SK-N-MC (cell line): Measurements from ENCODE around the gene KRTAP19-1.
"Not testable (repeated sequence)": the region's sequence is repeated elsewhere in the genome, so short reads cannot be mapped to it uniquely, and the experiment has no call there.

ENCODE experiments used
- DNase-seq: peaks from one replicate; pipeline ENCODE4 v3.0.0-alpha.2; 2011; ENCODE audit warnings: low read depth, low spot score
- H3K27ac ChIP-seq: fragments of 200-600 bp; sonication (generic); 2 replicates; pipeline ENCODE4 v1.5.1; 2016; ENCODE audit warnings: mixed run types
- H3K36me3 ChIP-seq: fragments of 200-600 bp; sonication (generic); 2 replicates; pipeline ENCODE4 v1.6.1; 2017; ENCODE audit warnings: antibody characterized with exemption, low read length, mixed read lengths; ENCODE audit not compliant: insufficient read depth
- H3K4me3 ChIP-seq: fragments of 200-600 bp; sonication (generic); 2 replicates; pipeline ENCODE4 v1.5.1; 2016
- H3K9ac ChIP-seq: fragments of 200-600 bp; sonication (generic); 2 replicates; pipeline ENCODE4 v1.8.0; 2017; ENCODE audit warnings: mixed run types, mixed read lengths; ENCODE audit not compliant: insufficient read length
- H3K9me3 ChIP-seq: fragments of 200-600 bp; sonication (generic); 2 replicates; pipeline ENCODE4 v1.6.1; 2017; ENCODE audit warnings: low read depth, mild to moderate bottlenecking, antibody characterized with exemption, low read length, moderate library complexity, mixed read lengths
- EZH2 ChIP-seq: fragments of 200-600 bp; sonication (generic); IDR thresholded peaks from one replicate; pipeline ENCODE4 v1.6.1; 2017; ENCODE audit warnings: antibody characterized with exemption
- FOXP2 ChIP-seq: optimal IDR thresholded peaks from 2 replicates; pipeline ENCODE3; 2011; ENCODE audit warnings: mild to moderate bottlenecking, moderate library complexity; ENCODE audit not compliant: insufficient read depth; ENCODE audit errors: extremely low read length, control extremely low read depth
- POLR2AphosphoS5 ChIP-seq: IDR thresholded peaks from 2 replicates; pipeline ENCODE4 v1.6.1; 2012; ENCODE audit warnings: mild to moderate bottlenecking, low read depth, low read length, borderline replicate concordance

KRTAP19-1 gene

DNA sequence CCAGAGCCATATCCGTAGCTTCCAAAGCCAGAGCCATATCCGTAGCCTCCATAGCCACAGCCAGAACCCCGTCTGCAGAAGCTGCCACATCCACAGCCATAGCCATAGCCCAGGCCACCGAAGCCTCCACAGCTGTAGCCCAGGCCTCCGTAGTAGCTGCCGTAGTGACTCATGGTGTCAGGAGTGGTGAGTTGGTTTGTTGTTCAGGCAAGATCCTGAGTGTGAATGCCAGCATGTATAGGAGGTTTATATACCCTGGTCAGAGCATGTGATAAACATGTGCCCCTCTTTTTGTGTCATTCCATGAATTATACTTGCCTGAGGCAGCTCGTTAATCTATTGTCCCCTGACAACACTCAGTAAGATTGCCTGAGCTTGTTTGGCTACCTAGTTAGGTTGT lies at the start of gene KRTAP19-1:
Gene KRTAP19-1 (minus strand): TSS at position 223 of the 400 bp plus-strand sequence. CDS start 50 bp downstream, at position 173.
- no peaks in the 10 kb centered on the region for H3K36me3 ChIP-seq
- no peaks in the 10 kb centered on the region for H3K9me3 ChIP-seq
- no peak within 1 kb of the TSS for H3K9ac ChIP-seq
- H3K27ac ChIP-seq, result no peak within 1 kb of the TSS
- DNase-seq, result no peak
- no peak within 1 kb of the TSS for H3K4me3 ChIP-seq
- no peak for TF ChIP-seq POLR2AphosphoS5
- no peak for TF ChIP-seq FOXP2
- no peak for TF ChIP-seq EZH2

DNA sequence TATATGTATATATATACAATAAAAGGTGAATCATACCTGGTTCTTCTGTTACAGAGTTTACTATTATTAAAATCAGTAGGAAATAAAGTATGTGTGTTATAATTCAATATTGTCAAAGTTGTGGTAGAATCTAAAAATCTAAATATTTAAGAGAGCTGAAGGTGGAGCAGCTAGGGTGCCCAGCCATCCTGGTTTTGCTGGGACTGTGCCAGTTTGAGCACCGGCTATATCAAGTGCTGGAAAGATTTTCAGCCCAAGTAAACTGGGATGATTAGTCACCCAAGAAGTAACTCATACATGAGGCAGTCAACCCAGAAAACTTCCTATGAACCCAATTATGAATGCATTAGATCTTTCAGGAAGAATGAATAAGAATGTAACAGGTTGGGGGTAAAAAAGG lies 38.7 kb upstream of the KRTAP19-1 start:
- TF ChIP-seq FOXP2 (no peak), EZH2 (no peak), POLR2AphosphoS5 (no peak)
- no peak for DNase-seq
- H3K4me3 ChIP-seq, result no peak overlapping the region
- H3K9ac ChIP-seq, result no peak overlapping the region
- H3K9me3 ChIP-seq, result no peaks in the 10 kb centered on the region
- no peaks in the 10 kb centered on the region for H3K36me3 ChIP-seq
- no peak overlapping the region for H3K27ac ChIP-seq

DNA sequence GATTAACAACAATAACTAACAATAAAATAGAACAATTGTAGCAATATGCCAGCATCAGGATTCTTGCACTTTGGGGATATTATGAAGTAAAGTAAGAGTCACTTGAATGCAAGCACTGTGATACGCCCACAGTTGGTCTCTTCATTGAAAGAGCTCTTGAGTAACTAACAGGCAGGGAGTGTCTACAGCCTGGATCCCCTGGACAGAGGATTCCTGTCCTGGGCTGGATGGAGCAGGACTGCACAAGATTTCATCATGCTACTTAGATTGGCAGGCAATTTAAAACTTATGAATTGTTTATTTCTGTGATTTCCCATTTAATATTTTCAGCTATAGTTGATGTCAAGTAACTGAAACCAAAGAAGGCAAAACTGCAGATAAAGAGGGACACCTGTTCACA lies 35.5 kb upstream of the KRTAP19-1 start:
- H3K9me3 ChIP-seq, result no peaks in the 10 kb centered on the region
- no peak for DNase-seq
- TF ChIP-seq POLR2AphosphoS5, result no peak
- no peak for TF ChIP-seq FOXP2
- TF ChIP-seq EZH2, result no peak
- no peak overlapping the region for H3K9ac ChIP-seq
- no peak overlapping the region for H3K27ac ChIP-seq
- no peak overlapping the region for H3K4me3 ChIP-seq
- no peaks in the 10 kb centered on the region for H3K36me3 ChIP-seq

DNA sequence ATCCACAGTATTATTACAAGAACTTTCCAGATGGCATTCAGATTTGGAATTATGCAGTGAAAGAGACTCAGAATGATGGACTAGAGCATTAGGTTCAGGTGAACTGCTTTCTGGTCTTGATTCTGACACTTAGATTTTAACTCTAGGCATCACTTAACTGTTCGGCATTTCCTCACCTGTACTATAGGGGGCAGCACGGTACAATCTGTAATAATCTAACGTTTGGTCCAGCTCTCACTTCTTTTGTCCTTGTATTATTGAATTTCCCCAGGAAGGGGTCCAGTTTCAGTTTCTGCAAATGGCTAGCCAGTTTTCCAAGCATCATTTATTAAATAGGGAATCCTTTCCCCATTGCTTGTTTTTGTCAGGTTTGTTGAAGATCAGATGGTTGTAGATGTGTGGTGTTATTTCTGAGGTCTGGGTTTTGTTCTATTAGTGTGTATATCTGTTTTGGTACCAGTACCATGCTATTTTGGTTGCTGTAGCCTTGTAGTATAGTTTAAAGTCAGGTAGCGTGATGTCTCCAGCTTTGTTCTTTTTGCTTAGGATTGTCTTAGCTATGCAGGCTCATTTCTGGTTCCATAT lies 25.5 kb upstream of the KRTAP19-1 start:
- not testable (repeated sequence) for H3K9me3 ChIP-seq, H3K27ac ChIP-seq, H3K4me3 ChIP-seq, DNase-seq, H3K36me3 ChIP-seq, H3K9ac ChIP-seq

DNA sequence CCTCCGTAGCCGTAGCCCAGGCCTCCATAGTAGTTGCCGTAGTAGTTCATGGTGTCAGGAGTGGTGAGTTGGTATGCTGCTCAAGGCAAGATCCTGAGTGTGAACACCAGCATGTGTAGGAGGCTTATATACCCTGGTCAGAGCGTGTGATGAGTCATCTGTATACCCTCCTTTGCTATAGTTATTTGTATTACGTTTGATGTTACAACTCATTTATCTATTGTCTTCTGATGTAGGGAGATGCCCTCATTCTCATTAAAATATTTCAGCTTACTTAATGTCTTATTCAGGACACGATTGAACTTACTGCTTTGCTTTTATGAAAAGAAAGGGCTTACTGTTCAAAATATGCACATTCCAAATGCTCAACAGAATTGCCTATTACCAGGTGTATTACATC lies 21.9 kb upstream of the KRTAP19-1 start, which contains the start of gene KRTAP19-5:
Gene KRTAP19-5 (minus strand): TSS at position 101 of the 400 bp plus-strand sequence. CDS start 51 bp downstream, at position 50.
- TF ChIP-seq POLR2AphosphoS5 (no peak), EZH2 (no peak), FOXP2 (no peak)
- Histone ChIP-seq H3K27ac (no peak within 1 kb of the TSS), H3K9ac (no peak within 1 kb of the TSS), H3K9me3 (no peaks in the 10 kb centered on the region), H3K36me3 (no peaks in the 10 kb centered on the region), H3K4me3 (no peak within 1 kb of the TSS)
- DNase-seq, result no peak

DNA sequence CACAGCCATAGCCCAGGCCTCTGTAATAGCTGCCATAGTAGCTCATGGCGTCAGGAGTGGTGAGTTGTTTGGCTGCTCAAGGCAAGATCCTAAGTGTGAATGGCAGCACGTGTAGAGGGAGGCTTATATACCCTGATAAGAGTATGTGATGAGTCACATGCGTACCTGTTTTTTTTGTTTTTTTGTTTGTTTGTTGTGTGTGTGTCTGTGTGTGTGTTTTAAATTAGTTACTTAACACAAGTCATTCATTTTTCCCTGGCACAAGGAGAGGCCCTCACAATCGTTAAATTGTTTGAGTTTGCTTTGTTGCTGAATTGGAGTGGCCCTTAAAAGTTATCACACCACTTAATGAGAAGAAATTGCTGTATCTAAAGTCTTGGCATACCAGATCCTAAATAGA lies 16.9 kb upstream of the KRTAP19-1 start, which contains the start of gene KRTAP19-4:
Gene KRTAP19-4 (minus strand): TSS at position 101 of the 400 bp plus-strand sequence. CDS start 55 bp downstream, at position 46.
- no peak within 1 kb of the TSS for H3K4me3 ChIP-seq
- no peak for TF ChIP-seq EZH2
- no peak for TF ChIP-seq POLR2AphosphoS5
- no peak for TF ChIP-seq FOXP2
- no peak for DNase-seq

DNA sequence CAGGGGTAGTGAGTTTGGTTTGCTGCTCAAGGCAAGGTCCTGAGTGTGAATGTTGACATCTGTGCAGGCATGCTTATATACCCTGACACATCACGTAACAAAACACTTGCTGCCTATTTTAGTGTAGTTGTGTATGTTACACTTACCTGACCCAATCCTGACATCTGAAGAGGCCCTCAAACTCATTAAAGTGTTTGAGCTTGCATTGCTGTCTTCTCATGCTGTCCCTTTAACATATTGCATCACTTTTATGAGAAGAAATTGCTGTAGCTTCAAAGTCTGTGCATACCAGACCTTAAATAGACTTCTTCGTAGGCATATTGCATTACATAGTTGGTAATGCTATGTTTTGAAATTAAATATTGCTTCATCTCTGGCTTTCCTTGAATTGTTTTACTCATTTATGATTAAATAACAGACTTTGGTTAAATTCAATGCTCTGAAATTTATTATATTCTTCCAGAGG lies 11.8 kb upstream of the KRTAP19-1 start, which contains the start of gene KRTAP19-3:
Gene KRTAP19-3 (minus strand): TSS at position 51 of the 466 bp plus-strand sequence. CDS start 56 bp downstream, outside the sequence.
- Histone ChIP-seq H3K9me3 (no peaks in the 10 kb centered on the region), H3K9ac (no peak within 1 kb of the TSS), H3K36me3 (no peaks in the 10 kb centered on the region), H3K4me3 (no peak within 1 kb of the TSS), H3K27ac (no peak within 1 kb of the TSS)
- DNase-seq, result no peak
- TF ChIP-seq EZH2 (no peak), POLR2AphosphoS5 (no peak), FOXP2 (no peak)

More for the DNA sequence above, 16.9 kb upstream of the KRTAP19-1 start, which contains the start of gene KRTAP19-4:
- Histone ChIP-seq H3K36me3 (no peaks in the 10 kb centered on the region), H3K27ac (no peak within 1 kb of the TSS), H3K9me3 (no peaks in the 10 kb centered on the region), H3K9ac (no peak within 1 kb of the TSS)

DNA sequence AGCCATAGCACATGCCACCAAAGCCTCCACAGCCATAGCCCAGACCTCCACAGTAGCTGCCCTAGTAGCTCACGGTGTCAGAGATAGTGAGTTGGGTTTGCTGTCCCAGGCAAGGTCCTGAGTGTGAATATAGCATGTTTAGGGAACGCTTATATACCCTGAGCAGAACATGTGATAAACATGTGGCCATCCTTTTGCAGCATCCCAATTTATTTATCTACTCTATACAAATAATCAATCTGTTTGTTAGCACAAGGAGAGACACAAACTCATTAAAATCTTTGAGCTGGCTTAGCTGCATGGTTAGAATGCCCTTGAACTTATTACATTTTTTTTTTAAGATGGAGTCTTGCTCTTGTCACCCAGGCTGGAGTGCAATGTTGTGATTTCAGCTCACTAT lies 7.2 kb upstream of the KRTAP19-1 start, which contains the start of gene KRTAP19-2:
Gene KRTAP19-2 (minus strand): TSS at position 101 of the 400 bp plus-strand sequence. CDS start 88 bp downstream, at position 13.
- Histone ChIP-seq H3K9me3 (no peaks in the 10 kb centered on the region), H3K9ac (no peak within 1 kb of the TSS), H3K4me3 (no peak within 1 kb of the TSS), H3K27ac (no peak within 1 kb of the TSS), H3K36me3 (no peaks in the 10 kb centered on the region)
- TF ChIP-seq POLR2AphosphoS5, result no peak
- TF ChIP-seq FOXP2, result no peak
- TF ChIP-seq EZH2, result no peak
- DNase-seq, result no peak

DNA sequence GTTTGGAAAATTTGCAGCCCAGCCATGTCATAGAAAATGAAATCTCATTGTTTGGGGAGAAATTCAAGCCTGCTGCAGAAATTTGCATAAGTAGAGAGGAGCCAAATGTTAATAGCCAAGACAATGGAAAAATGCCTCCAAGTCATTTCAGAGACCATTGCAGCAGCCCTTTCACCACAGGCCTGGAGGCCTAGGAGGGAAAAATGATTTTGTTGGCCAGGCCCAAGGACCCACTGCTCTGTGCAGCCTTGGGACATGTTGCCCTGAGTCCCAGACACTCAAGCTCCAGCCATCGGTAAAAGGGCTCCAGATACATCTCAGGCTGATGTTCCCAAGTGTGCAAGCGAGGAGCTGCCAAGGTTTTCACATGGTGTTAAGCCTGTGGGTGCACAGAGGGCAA lies 6.0 kb upstream of the KRTAP19-1 start:
- no peak for TF ChIP-seq FOXP2
- TF ChIP-seq EZH2, result no peak
- TF ChIP-seq POLR2AphosphoS5, result no peak
- no peaks in the 10 kb centered on the region for H3K36me3 ChIP-seq
- no peak overlapping the region for H3K4me3 ChIP-seq
- H3K27ac ChIP-seq, result no peak overlapping the region
- no peak overlapping the region for H3K9ac ChIP-seq
- no peaks in the 10 kb centered on the region for H3K9me3 ChIP-seq
- DNase-seq, result no peak
